Thoracic aorta (tissue), 2 donors: ENCODE data around the gene MRPL34. TPM values are rescaled to one million over a fixed set of nuclear protein-coding genes. Genes with fewer than 3 reads are reported as not detected.
"Not testable (repeated sequence)": the region's sequence is repeated elsewhere in the genome, so short reads cannot be mapped to it uniquely, and the experiment has no call there.

Experiments used
- ATAC-seq: fragments of 150-250 bp; one replicate; pipeline ENCODE4 v1.8.0; 2017; ENCODE audit warnings: low read depth; ENCODE audit not compliant: insufficient number of reproducible peaks, low FRiP score
- DNase-seq: peaks from one replicate; pipeline ENCODE4 v3.0.0-alpha.2; 2020; ENCODE audit warnings: low spot score
- H3K27ac ChIP-seq, 2 donors: fragments of 200-600 bp; sonication (generic); 1 replicate in 1 of 2; 2 replicates in 1 of 2; pipeline ENCODE4 v1.5.1; 2016; ENCODE audit warnings: mild to moderate bottlenecking in 2 of 2, moderate library complexity in 2 of 2
- H3K27me3 ChIP-seq: fragments of 200-600 bp; sonication (generic); replicated peaks from 2 replicates; pipeline ENCODE4 v1.6.0; 2016; ENCODE audit warnings: mild to moderate bottlenecking; ENCODE audit not compliant: insufficient read depth
- H3K36me3 ChIP-seq: fragments of 200-600 bp; sonication (generic); one replicate; pipeline ENCODE4 v1.5.1; 2016
- H3K4me1 ChIP-seq, 2 donors: fragments of 200-600 bp; sonication (generic); 1 replicate in 1 of 2; 2 replicates in 1 of 2; pipeline versions ENCODE4 v1.5.1 to v1.6.0; 2016; ENCODE audit warnings: low read depth in 2 of 2, mild to moderate bottlenecking in 1 of 2; ENCODE audit not compliant: control insufficient read depth in 1 of 2
- H3K4me3 ChIP-seq: fragments of 200-600 bp; sonication (generic); 2 replicates; pipeline ENCODE4 v1.5.1; 2016; ENCODE audit warnings: mild to moderate bottlenecking
- H3K9me3 ChIP-seq: fragments of 200-600 bp; sonication (generic); 2 replicates; pipeline ENCODE4 v1.5.1; 2016
- total RNA-seq, 2 donors: library from RNA; depleted of rRNA; stranded (reverse); fragments of >200 nt; gene quantifications; one replicate each; pipeline versions ENCODE4 v1.1.0 to v1.2.3, GENCODE V29; 2016
- TF ChIP-seq, protein P1 (sequence below): fragments of 200-600 bp; sonication (generic); IDR thresholded peaks from one replicate; pipeline ENCODE4 v1.5.1; 2019; ENCODE audit warnings: antibody characterized with exemption

Gene MRPL34
- total RNA-seq, 2 donors from 2014 or later, result 132 to 140 TPM

- Histone ChIP-seq H3K27me3 (no peaks in the 10 kb centered on the region), H3K36me3 (peaks cover 26% of the 10 kb centered on the region), H3K9me3 (no peaks in the 10 kb centered on the region), H3K4me3 (peak within 1 kb of the TSS; percentile 78), H3K27ac (peak within 1 kb of the TSS; percentile 51 to 65), H3K4me1 (peaks cover 6 to 8% of the 10 kb centered on the region in 2 donors)
- TF ChIP-seq, protein P1, sequence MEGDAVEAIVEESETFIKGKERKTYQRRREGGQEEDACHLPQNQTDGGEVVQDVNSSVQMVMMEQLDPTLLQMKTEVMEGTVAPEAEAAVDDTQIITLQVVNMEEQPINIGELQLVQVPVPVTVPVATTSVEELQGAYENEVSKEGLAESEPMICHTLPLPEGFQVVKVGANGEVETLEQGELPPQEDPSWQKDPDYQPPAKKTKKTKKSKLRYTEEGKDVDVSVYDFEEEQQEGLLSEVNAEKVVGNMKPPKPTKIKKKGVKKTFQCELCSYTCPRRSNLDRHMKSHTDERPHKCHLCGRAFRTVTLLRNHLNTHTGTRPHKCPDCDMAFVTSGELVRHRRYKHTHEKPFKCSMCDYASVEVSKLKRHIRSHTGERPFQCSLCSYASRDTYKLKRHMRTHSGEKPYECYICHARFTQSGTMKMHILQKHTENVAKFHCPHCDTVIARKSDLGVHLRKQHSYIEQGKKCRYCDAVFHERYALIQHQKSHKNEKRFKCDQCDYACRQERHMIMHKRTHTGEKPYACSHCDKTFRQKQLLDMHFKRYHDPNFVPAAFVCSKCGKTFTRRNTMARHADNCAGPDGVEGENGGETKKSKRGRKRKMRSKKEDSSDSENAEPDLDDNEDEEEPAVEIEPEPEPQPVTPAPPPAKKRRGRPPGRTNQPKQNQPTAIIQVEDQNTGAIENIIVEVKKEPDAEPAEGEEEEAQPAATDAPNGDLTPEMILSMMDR, result no peak
- DNase-seq (peak; percentile 97), ATAC-seq (peak; percentile 98)
These were observed 38.5 kb upstream of the MRPL34 start, which contains the start of gene BABAM1 for GRCh38 chr19:17266975-17267788. BABAM1 (plus strand) TSS chr19:17267443; CDS start chr19:17268807, 1,364 bp downstream.

- DNase-seq, result no peak
These were observed 36.9 kb upstream of the MRPL34 start for GRCh38 chr19:17268754-17269153.

GRCh38 chr19:17274892-17275291 is 30.8 kb upstream of the MRPL34 start:
- H3K27ac ChIP-seq, H3K4me1 ChIP-seq, H3K4me3 ChIP-seq, H3K27me3 ChIP-seq, H3K9me3 ChIP-seq, ATAC-seq, DNase-seq: not testable (repeated sequence)
- peaks cover 67% of the 10 kb centered on the region for H3K36me3 ChIP-seq

More at GRCh38 chr19:17268754-17269153, 36.9 kb upstream of the MRPL34 start:
- H3K27ac ChIP-seq, result no peak overlapping the region
- no peak for ATAC-seq
- H3K4me3 ChIP-seq, result no peak overlapping the region
- TF ChIP-seq, protein P1, result no peak
- peaks cover 6 to 8% of the 10 kb centered on the region in 2 donors for H3K4me1 ChIP-seq
- H3K9me3 ChIP-seq, result no peaks in the 10 kb centered on the region
- H3K36me3 ChIP-seq, result peaks cover 37% of the 10 kb centered on the region
- H3K27me3 ChIP-seq, result no peaks in the 10 kb centered on the region

DNA sequence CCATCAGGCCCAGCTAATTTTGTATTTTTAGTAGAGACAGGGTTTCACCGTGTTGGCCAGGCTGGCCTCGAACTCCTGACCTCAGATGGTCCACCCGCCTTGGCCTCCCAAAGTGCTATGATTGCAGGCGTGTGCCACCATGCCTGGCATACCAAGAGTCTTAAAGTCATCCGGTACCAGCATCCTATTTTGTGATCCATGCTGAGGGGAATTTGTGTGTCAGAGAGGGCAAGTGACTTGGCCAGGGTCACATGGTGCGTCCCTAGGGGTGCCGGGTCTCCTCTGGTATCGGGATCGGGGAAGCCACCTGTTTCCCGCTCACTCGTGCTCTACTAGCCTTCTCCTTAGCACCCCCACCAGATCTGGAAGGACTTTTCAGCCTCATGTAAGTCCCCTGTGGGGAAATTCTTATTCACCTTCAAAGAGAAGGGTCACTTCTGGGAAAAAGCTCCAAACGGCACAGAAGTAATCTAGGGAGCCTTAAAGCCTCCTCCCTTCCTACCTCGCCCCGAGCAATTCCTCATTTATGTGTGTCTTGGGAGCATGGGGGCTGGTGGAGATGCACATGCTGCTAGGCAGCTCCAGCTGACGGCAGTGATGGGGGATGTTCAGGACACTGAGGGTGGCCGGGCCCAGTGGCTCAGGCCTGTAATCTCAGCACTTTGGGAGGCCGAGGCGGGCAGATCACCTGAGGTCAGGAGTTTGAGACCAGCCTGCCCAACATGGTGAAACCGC is 30.1 kb upstream of the MRPL34 start:
- Histone ChIP-seq H3K4me3 (no peak overlapping the region), H3K4me1 (no peaks in the 10 kb centered on the region), H3K27me3 (no peaks in the 10 kb centered on the region), H3K9me3 (no peaks in the 10 kb centered on the region), H3K36me3 (peaks cover 60% of the 10 kb centered on the region), H3K27ac (no peak overlapping the region)
- no peak for DNase-seq
- no peak for ATAC-seq
- TF ChIP-seq, protein P1, result no peak

- H3K36me3 ChIP-seq, result peaks cover 33% of the 10 kb centered on the region
These were observed 26.2 kb upstream of the MRPL34 start for GRCh38 chr19:17279436-17279835.

More at GRCh38 chr19:17279436-17279835, 26.2 kb upstream of the MRPL34 start:
- Histone ChIP-seq H3K9me3 (no peaks in the 10 kb centered on the region), H3K27me3 (no peaks in the 10 kb centered on the region), H3K27ac (no peak overlapping the region), H3K4me1 (peaks cover 7 to 14% of the 10 kb centered on the region in 2 donors), H3K4me3 (no peak overlapping the region)
- ATAC-seq, result no peak
- no peak for DNase-seq
- TF ChIP-seq, protein P1, result no peak
